ENCODE data around the gene ERBB3. TPM values are rescaled to one million over a fixed set of nuclear protein-coding genes. Genes with fewer than 3 reads are reported as not detected.

ERBB3 gene
- polyA plus RNA-seq, 1 of the 3 experiments (the other 2 are of a cell fraction): 1.4 TPM

DNA sequence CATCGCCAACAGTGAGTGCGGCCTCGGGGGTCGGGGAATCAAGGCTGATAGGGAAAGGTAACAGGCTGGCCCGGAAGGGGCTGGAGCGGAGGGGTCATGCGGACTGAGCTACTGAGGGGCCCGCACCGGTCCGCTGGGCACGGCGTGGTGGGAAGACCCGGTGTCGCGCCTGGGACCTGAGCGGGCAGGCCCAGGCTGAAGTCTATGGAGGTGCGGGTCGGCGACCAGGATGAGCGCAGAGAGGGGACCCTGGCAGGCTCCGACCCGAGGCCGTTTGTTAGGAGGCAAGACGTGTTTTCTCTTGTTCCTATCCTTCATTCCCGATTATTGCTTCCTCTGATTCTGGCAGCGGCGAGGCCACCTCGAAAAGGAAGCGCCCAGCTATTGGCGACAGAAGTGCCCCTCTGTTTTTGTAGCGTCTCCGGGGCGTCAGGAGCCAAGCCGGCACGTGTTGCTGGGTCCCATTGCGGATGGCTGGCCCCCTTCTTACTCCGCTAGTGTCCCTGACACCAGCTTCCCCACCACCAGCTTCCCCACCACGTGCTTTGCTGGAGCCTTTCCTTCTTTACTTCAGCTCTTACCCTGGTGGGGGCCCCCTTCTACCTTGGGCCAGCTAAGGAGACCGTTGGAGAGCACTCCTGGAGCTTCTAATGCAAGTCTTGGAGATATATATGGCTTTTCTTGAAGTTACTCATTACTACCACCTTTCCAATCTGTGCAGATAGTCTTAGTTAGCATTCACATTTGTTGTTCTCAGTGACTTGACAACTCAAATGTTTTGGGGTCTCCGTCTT, 25.0 kb downstream of the ERBB3 start:
- Histone ChIP-seq H4K20me1 (ENCODE audit: insufficient read depth) (0 out of 2 replicates have a peak, but pooled peaks cover 3% of the 10 kb centered on the region), H3K27ac (ENCODE audit: low read depth in 2 of 2, low read length in 1 of 2) (peak overlapping the region; percentile 76 to 89), H3K4me2 (peak overlapping the region; percentile 84), H3F3A (replicated peaks; ENCODE audit: insufficient read depth) (peaks cover 14% of the 10 kb centered on the region), H3K9me2 (no peaks in the 10 kb centered on the region), H3K4me1 (ENCODE audit: control insufficient read depth in 1 of 2, insufficient read depth in 2 of 2, low read depth in 1 of 2, low read length in 1 of 2) (peaks cover 5 to 19% of the 10 kb centered on the region in 2 experiments; a peak in 3 of 4 replicates), H3K36me3 (replicated peaks in 1 of 2; ENCODE audit: control insufficient read depth in 1 of 2, insufficient read depth in 2 of 2, low read length in 1 of 2) (peaks cover 28 to 35% of the 10 kb centered on the region in 2 experiments), H2AFZ (ENCODE audit: low read depth) (peak overlapping the region; percentile 83; the same call in 1 of the 2 replicates), H3K79me2 (ENCODE audit: insufficient read depth) (peaks cover 42% of the 10 kb centered on the region), H3K9ac (peak overlapping the region; percentile 96), H3K27me3 (ENCODE audit: insufficient read depth) (no peaks in the 10 kb centered on the region), H3K4me3 (ENCODE audit: low read depth in 2 of 2, low read length in 1 of 2) (peak overlapping the region; percentile 89 to 90), H3K9me3 (no peaks in the 10 kb centered on the region)
- DNase-seq: peak; percentile 57
- 1% methylated on average over 37 of the region's 40 CpGs for WGBS (ENCODE audit: low lambda C conversion rate)
- POLR2A ChIA-PET: interaction anchor here (0.6 to 3.0 kb wide), 15 partner anchors 11 to 375 kb away, joined by 3 to 33 read pairs (median 4); partner anchors contain the start of genes DNAJC14, ERBB3, ESYT1 and IKZF4
- CTCF ChIA-PET: interaction anchor here (0.7 to 1.9 kb wide), 9 partner anchors 11 to 162 kb away, joined by 3 to 7 read pairs (median 5); partner anchors contain the start of genes ANKRD52, COQ10A, SMARCC2 and SUOX
- TF ChIP-seq MXI1 (IDR thresholded peaks at IDR 0.05; ENCODE audit: low read depth, low read length): peak; percentile 88
- TF ChIP-seq GABPA (IDR thresholded peaks at IDR 0.05; ENCODE audit: low read depth): no peak
- TF ChIP-seq MAX (IDR thresholded peaks at IDR 0.05; ENCODE audit: low read depth): peak; percentile 67
- no peak for TF ChIP-seq ZBTB33 (IDR thresholded peaks at IDR 0.05; ENCODE audit: borderline replicate concordance, low read depth)
- 0 out of 2 replicates have a peak, but pooled peaks have one; percentile 7 for TF ChIP-seq CTCF (IDR thresholded peaks at IDR 0.05)
- 0 out of 2 replicates have a peak, but pooled peaks have one; percentile 4 for TF ChIP-seq TAF1 (IDR thresholded peaks at IDR 0.05; ENCODE audit: borderline replicate concordance, low read depth, low read length)

DNA sequence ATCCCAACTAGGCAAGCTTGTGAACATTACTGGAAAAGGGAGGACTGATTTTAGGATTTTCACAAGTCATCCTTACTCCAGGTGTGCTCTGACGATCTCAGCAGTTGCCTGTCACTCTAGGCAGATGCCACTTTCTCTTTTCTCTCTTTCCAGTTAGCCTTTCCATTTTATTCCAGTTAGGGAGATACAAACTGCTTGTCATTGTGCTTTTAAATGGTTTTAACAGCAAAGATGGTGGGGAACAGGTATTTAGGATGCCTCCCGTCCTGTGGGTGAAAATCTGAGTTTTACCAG, 25.6 kb downstream of the ERBB3 start:
- H3K4me1 ChIP-seq (ENCODE audit: control insufficient read depth in 1 of 2, insufficient read depth in 2 of 2, low read depth in 1 of 2, low read length in 1 of 2): peaks cover 5 to 19% of the 10 kb centered on the region in 2 experiments; a peak in 3 of 4 replicates
- no peaks in the 10 kb centered on the region for H3K27me3 ChIP-seq (ENCODE audit: insufficient read depth)
- POLR2A ChIA-PET: interaction anchor here (0.8 to 3.0 kb wide), 6 partner anchors 11 to 117 kb away, joined by 4 to 33 read pairs (median 14); partner anchors contain the start of genes ERBB3, ESYT1, RPL41 and ZC3H10
- H3K36me3 ChIP-seq (replicated peaks in 1 of 2; ENCODE audit: control insufficient read depth in 1 of 2, insufficient read depth in 2 of 2, low read length in 1 of 2): peaks cover 33 to 41% of the 10 kb centered on the region in 2 experiments
- WGBS (ENCODE audit: low lambda C conversion rate): 20% methylated on average over 2 of the region's 2 CpGs
- 0 out of 2 replicates have a peak, but pooled peaks cover 3% of the 10 kb centered on the region for H4K20me1 ChIP-seq (ENCODE audit: insufficient read depth)
- peaks cover 14% of the 10 kb centered on the region for H3F3A ChIP-seq (replicated peaks; ENCODE audit: insufficient read depth)
- H3K4me2 ChIP-seq: peak overlapping the region; percentile 84
- peak overlapping the region; percentile 89 to 90 for H3K4me3 ChIP-seq (ENCODE audit: low read depth in 2 of 2, low read length in 1 of 2)
- H2AFZ ChIP-seq (ENCODE audit: low read depth): no peak overlapping the region
- H3K9me3 ChIP-seq: no peaks in the 10 kb centered on the region
- no peak for DNase-seq
- peaks cover 42% of the 10 kb centered on the region for H3K79me2 ChIP-seq (ENCODE audit: insufficient read depth)
- no peaks in the 10 kb centered on the region for H3K9me2 ChIP-seq
- peak overlapping the region; percentile 96 for H3K9ac ChIP-seq
- CTCF ChIA-PET: interaction anchor here (1.3 to 1.9 kb wide), 4 partner anchors 12 to 153 kb away, joined by 4 to 7 read pairs (median 6); partner anchors contain the start of genes ANKRD52, SMARCC2 and ZC3H10
- no peak for TF ChIP-seq CTCF (IDR thresholded peaks at IDR 0.05)
- TF ChIP-seq, protein P1, sequence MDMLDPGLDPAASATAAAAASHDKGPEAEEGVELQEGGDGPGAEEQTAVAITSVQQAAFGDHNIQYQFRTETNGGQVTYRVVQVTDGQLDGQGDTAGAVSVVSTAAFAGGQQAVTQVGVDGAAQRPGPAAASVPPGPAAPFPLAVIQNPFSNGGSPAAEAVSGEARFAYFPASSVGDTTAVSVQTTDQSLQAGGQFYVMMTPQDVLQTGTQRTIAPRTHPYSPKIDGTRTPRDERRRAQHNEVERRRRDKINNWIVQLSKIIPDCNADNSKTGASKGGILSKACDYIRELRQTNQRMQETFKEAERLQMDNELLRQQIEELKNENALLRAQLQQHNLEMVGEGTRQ (IDR thresholded peaks at IDR 0.05; ENCODE audit: borderline replicate concordance, low read depth, low read length): no peak
- H3K27ac ChIP-seq (ENCODE audit: low read depth in 2 of 2, low read length in 1 of 2): no peak overlapping the region

All from SK-N-SH (cell line).